SK-N-SH (cell line): ENCODE data around the gene TMEM255B.

ENCODE experiments used
- CHD2 ChIP-seq: fragments of 150-350 bp; IDR thresholded peaks from 2 replicates; pipeline ENCODE4 v1.6.1; 2018; ENCODE audit warnings: low read length; ENCODE audit not compliant: partially characterized antibody
- EP300 ChIP-seq, 2 experiments: IDR thresholded peaks; 2 replicates each; pipeline versions ENCODE4 v1.4.0 to v1.6.1; 2012; ENCODE audit warnings: borderline replicate concordance in 1 of 2, low read depth in 1 of 2, low read length in 1 of 2
- EZH2phosphoT487 ChIP-seq: fragments of 200-600 bp; sonication (generic); IDR thresholded peaks from 2 replicates; pipeline ENCODE4 v1.6.1; 2017; ENCODE audit warnings: low read depth, mixed run types, mild to moderate bottlenecking, antibody characterized with exemption, moderate library complexity, borderline replicate concordance
- FOXJ3 ChIP-seq: sonication (generic); formaldehyde crosslinking; IDR thresholded peaks from 2 replicates; pipeline ENCODE4 v1.5.1; 2020; ENCODE audit warnings: mild to moderate bottlenecking, missing genetic modification reagents
- JUND ChIP-seq: IDR thresholded peaks from 2 replicates; pipeline ENCODE4 v1.4.0; 2012
- NFIC ChIP-seq: IDR thresholded peaks from 2 replicates; pipeline ENCODE4 v1.4.0; 2012; ENCODE audit warnings: borderline replicate concordance
- POLR2AphosphoS5 ChIP-seq: IDR thresholded peaks from 2 replicates; pipeline ENCODE4 v1.6.1; 2012; ENCODE audit warnings: low read depth, low read length
- RAD21 ChIP-seq: IDR thresholded peaks from 2 replicates; pipeline ENCODE4 v1.6.1; 2012; ENCODE audit warnings: mild to moderate bottlenecking, low read length
- RFX5 ChIP-seq: IDR thresholded peaks from 2 replicates; pipeline ENCODE4 v1.6.1; 2012; ENCODE audit warnings: mild to moderate bottlenecking, improper control_type of control experiment, low read length
- TAF1 ChIP-seq: IDR thresholded peaks from 2 replicates; pipeline ENCODE4 v1.6.1; 2012; ENCODE audit warnings: low read depth, mild to moderate bottlenecking, low read length, moderate library complexity, borderline replicate concordance
- TF ChIP-seq, protein P1 (sequence below): fragments of 200-600 bp; sonication (generic); IDR thresholded peaks from 2 replicates; pipeline ENCODE4 v1.6.1; 2017; ENCODE audit warnings: antibody characterized with exemption, mild to moderate bottlenecking, moderate library complexity
- TF ChIP-seq, protein P2 (sequence below): IDR thresholded peaks from 2 replicates; pipeline ENCODE4 v1.4.0; 2012; ENCODE audit warnings: low read depth
- TF ChIP-seq, protein P3 (sequence below): IDR thresholded peaks from 2 replicates; pipeline ENCODE4; 2012

DNA sequence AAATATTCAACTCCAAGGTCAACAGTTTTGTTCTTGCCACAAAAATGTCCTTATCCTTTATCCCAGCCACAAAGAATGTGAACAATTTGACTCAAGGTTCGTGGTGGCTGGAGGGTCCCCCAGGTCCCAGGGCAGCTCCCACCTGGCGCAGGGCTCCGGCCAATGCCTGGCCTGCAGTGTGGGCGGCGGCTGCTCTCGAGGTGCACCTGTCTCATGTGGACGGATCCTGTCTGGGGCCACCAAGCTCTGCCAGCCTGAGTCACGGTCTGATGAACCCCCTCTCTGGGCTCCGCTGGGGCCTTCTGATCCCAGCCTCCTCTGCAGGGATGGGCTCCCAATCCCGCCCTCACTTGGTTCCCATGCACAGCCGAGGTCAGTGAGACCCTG is 55.4 kb downstream of the TMEM255B start:
- TF ChIP-seq, protein P1, sequence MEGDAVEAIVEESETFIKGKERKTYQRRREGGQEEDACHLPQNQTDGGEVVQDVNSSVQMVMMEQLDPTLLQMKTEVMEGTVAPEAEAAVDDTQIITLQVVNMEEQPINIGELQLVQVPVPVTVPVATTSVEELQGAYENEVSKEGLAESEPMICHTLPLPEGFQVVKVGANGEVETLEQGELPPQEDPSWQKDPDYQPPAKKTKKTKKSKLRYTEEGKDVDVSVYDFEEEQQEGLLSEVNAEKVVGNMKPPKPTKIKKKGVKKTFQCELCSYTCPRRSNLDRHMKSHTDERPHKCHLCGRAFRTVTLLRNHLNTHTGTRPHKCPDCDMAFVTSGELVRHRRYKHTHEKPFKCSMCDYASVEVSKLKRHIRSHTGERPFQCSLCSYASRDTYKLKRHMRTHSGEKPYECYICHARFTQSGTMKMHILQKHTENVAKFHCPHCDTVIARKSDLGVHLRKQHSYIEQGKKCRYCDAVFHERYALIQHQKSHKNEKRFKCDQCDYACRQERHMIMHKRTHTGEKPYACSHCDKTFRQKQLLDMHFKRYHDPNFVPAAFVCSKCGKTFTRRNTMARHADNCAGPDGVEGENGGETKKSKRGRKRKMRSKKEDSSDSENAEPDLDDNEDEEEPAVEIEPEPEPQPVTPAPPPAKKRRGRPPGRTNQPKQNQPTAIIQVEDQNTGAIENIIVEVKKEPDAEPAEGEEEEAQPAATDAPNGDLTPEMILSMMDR: no peak
- TF ChIP-seq RAD21 (no peak), EZH2phosphoT487 (no peak), CHD2 (no peak), JUND (no peak), EP300 (IDR thresholded peaks at IDR 0.05; ENCODE audit: borderline replicate concordance in 1 of 2, low read depth in 1 of 2, low read length in 1 of 2) (0 out of 4 replicates have a peak, but pooled peaks of 1 of the 2 experiments have one; percentile 11), POLR2AphosphoS5 (no peak), TAF1 (no peak), FOXJ3 (CRISPR knock-in tag) (no peak), NFIC (no peak), RFX5 (no peak)
- TF ChIP-seq, protein P2, sequence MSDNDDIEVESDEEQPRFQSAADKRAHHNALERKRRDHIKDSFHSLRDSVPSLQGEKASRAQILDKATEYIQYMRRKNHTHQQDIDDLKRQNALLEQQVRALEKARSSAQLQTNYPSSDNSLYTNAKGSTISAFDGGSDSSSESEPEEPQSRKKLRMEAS: no peak
- TF ChIP-seq, protein P3, sequence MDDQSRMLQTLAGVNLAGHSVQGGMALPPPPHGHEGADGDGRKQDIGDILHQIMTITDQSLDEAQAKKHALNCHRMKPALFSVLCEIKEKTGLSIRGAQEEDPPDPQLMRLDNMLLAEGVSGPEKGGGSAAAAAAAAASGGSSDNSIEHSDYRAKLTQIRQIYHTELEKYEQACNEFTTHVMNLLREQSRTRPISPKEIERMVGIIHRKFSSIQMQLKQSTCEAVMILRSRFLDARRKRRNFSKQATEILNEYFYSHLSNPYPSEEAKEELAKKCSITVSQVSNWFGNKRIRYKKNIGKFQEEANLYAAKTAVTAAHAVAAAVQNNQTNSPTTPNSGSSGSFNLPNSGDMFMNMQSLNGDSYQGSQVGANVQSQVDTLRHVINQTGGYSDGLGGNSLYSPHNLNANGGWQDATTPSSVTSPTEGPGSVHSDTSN: no peak
